Right atrium auricular region (tissue), 2 donors: ENCODE data around the gene DUSP12. TPM values are rescaled to one million over a fixed set of nuclear protein-coding genes. Genes with fewer than 3 reads are reported as not detected.
A peak's percentile ranks its signal among the peaks of the same experiment; 100 is the strongest.

ENCODE experiments used
- DNase-seq: peaks from one replicate; pipeline ENCODE4 v3.0.0-alpha.2; 2019; ENCODE audit warnings: low spot score
- H3K27ac ChIP-seq, 2 donors: fragments of 200-600 bp; sonication (generic); 1 replicate in 1 of 2; 2 replicates in 1 of 2; pipeline ENCODE4 v1.5.1; 2016 to 2019
- H3K27me3 ChIP-seq, 2 donors: fragments of 200-600 bp; sonication (generic); one replicate each; pipeline versions ENCODE4 v1.5.1 to v1.6.0; 2017 to 2019
- H3K36me3 ChIP-seq: fragments of 200-600 bp; sonication (generic); one replicate; pipeline ENCODE4 v1.5.1; 2016
- H3K4me1 ChIP-seq, 2 donors: fragments of 200-600 bp; sonication (generic); one replicate each; pipeline versions ENCODE4 v1.5.1 to v1.6.0; 2017 to 2019
- H3K4me3 ChIP-seq, 2 donors: fragments of 200-600 bp; sonication (generic); 1 replicate in 1 of 2; 2 replicates in 1 of 2; pipeline ENCODE4 v1.5.1; 2017 to 2019; ENCODE audit warnings: mild to moderate bottlenecking in 1 of 2, moderate library complexity in 1 of 2
- H3K9me3 ChIP-seq, 2 donors: fragments of 200-600 bp; sonication (generic); one replicate each; pipeline ENCODE4 v1.5.1; 2019
- total RNA-seq, 2 donors: library from RNA; depleted of rRNA; stranded (reverse); fragments of >200 nt; gene quantifications; one replicate each; pipeline ENCODE4 v1.1.0, GENCODE V29; 2016
- TF ChIP-seq, protein P1 (sequence below), 2 donors: fragments of 200-600 bp; sonication (generic); IDR thresholded peaks; one replicate each; pipeline ENCODE4 v1.5.1; 2019; ENCODE audit warnings: antibody characterized with exemption in 2 of 2

Gene DUSP12
- total RNA-seq, 2 donors from 2014 or later = 10.4 to 11.0 TPM

DNA sequence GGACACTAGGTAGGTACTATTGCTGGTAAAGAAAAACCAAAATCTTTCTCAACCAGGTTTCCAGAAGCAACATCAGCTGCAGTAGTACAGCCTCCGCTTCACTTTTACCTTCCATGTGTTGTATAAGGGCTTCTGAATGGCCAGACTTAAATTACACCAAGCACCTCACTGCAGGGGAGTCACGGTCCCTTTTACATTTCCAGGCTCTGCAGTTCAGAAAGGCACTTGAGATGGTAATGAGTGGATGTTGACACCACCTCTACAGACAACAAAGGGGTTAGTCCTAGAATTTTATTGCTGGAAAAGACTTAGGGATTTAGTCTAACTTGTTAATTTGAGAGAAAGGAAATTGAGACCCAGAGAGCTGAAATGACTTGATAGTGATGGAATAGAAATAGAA lies 12.0 kb upstream of the DUSP12 start:
- Histone ChIP-seq H3K9me3 (no peaks in the 10 kb centered on the region), H3K27ac (no peak overlapping the region), H3K4me3 (no peak overlapping the region), H3K36me3 (no peaks in the 10 kb centered on the region), H3K4me1 (no peaks in the 10 kb centered on the region), H3K27me3 (no peaks in the 10 kb centered on the region)
- TF ChIP-seq, protein P1, sequence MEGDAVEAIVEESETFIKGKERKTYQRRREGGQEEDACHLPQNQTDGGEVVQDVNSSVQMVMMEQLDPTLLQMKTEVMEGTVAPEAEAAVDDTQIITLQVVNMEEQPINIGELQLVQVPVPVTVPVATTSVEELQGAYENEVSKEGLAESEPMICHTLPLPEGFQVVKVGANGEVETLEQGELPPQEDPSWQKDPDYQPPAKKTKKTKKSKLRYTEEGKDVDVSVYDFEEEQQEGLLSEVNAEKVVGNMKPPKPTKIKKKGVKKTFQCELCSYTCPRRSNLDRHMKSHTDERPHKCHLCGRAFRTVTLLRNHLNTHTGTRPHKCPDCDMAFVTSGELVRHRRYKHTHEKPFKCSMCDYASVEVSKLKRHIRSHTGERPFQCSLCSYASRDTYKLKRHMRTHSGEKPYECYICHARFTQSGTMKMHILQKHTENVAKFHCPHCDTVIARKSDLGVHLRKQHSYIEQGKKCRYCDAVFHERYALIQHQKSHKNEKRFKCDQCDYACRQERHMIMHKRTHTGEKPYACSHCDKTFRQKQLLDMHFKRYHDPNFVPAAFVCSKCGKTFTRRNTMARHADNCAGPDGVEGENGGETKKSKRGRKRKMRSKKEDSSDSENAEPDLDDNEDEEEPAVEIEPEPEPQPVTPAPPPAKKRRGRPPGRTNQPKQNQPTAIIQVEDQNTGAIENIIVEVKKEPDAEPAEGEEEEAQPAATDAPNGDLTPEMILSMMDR (IDR thresholded peaks at IDR 0.05) = no peak
- DNase-seq = no peak

DNA sequence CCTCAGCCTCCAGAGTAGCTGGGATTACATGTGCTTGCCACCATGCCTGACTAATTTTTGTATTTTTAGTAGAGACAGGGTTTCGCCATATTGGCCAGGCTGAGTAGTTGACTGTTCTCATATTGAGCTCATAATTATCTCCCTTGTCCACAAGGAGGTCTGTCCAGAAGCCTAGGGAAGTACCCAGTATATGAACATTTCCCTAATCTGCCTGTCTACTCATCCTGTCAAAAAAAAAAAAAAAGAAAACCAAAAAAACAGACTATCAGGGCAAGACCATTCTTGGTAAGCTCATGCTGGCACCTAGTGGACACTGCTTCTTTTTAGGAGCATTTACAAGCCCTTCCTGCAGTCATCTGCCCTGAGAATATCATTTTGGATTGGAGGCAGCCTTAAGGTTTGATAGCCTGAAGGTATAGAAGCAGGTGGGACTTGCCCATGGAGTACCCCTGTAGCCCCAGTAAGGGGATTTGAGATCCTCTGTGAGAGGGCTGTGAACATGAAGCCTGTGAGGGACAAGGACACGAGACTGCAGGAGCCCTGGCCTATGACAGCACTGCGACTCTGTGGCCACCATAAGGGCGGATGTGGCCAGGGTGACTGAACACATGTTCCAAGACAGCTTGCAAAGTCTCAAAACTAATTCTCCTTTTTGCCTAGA lies 10.8 kb upstream of the DUSP12 start:
- Histone ChIP-seq H3K9me3 (no peaks in the 10 kb centered on the region), H3K4me3 (no peak overlapping the region), H3K27ac (peak overlapping the region in 1 of 2 donors; percentile 3), H3K36me3 (no peaks in the 10 kb centered on the region), H3K4me1 (no peaks in the 10 kb centered on the region), H3K27me3 (no peaks in the 10 kb centered on the region)
- DNase-seq = peak; percentile 69
- TF ChIP-seq, protein P1 (IDR thresholded peaks at IDR 0.05) = peak in 1 of 2 donors; percentile 45

DNA sequence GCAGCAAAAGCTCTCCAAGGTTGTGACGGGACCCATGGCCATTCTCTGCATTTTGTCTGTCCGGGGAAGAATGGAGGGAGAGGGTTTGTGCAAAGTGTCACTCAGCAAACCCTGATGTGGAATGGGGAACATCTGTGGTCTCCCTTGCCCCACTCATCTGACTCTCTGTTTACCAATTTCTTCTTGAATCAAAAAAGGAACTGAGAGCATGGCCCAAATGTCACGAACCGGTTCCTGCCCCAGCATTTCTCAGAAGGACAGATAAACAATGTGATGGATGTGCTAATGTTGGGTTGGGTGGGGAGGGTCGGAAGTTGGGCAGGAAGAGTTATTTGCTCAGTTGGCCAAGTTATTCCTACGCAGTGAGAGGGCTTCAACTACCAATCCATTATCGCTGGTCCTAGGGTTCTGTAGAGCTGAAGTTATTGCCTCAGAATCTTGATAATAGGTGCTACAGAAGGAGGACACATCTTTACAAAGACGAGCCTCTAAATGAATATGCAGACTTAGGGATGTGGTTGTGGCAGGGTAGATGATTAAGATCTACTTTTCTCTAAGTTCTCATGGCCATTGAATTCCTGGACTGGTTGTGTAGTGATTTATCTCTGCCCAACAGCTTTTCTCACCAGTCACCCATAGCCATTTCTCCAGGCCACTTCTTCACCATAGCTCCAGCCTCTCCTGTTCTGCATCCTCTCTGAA lies 9.6 kb upstream of the DUSP12 start:
- H3K27ac ChIP-seq = peak overlapping the region in 1 of 2 donors; percentile 3
- DNase-seq = peak; percentile 61
- TF ChIP-seq, protein P1 (IDR thresholded peaks at IDR 0.05) = no peak

DNA sequence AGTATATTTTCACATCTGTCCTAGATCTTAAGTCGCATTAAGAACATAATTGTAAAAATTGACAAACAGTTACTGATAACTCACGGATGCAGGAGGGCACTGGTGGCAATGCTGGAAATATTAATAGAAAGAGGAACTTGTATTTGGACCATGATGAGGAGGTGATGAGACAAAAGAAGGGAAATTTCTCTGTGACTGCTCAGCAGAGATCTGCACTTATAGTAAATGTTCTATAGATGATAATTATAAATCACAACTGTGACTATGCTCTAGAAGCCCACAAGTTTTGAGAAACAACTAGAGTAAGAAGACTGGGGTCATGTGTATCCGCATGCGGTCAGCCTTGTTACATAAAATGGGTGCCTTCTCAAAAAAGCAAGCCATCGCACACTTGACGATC lies 8.7 kb upstream of the DUSP12 start:
- H3K36me3 ChIP-seq = no peaks in the 10 kb centered on the region
- H3K4me3 ChIP-seq = no peak overlapping the region
- no peaks in the 10 kb centered on the region for H3K4me1 ChIP-seq
- H3K9me3 ChIP-seq = no peaks in the 10 kb centered on the region
- TF ChIP-seq, protein P1 (IDR thresholded peaks at IDR 0.05) = no peak
- no peaks in the 10 kb centered on the region for H3K27me3 ChIP-seq
- no peak overlapping the region for H3K27ac ChIP-seq
- no peak for DNase-seq

More for the DNA sequence above, 9.6 kb upstream of the DUSP12 start:
- H3K27me3 ChIP-seq = no peaks in the 10 kb centered on the region
- H3K9me3 ChIP-seq = no peaks in the 10 kb centered on the region
- H3K4me3 ChIP-seq = no peak overlapping the region
- no peaks in the 10 kb centered on the region for H3K36me3 ChIP-seq
- no peaks in the 10 kb centered on the region for H3K4me1 ChIP-seq

DNA sequence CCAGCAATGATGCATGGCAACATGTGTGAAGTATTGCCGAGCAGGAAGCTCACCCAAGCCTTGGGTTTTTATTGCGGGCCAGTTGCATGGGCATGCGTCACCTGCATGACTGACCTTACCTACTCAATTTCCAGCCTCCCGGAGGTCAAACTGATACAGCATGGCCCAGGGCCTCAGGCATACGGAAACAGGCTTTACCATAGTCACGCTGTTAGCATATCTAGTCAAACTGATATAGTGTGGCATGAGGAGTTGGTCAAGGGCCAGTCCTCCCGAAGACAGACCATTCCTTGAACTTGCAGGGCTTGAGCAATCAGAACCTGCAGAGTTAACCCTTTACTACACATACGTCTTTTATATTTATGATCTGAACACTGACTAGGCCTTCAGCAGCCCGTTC lies 6.4 kb upstream of the DUSP12 start:
- TF ChIP-seq, protein P1 (IDR thresholded peaks at IDR 0.05) = no peak
- Histone ChIP-seq H3K27me3 (no peaks in the 10 kb centered on the region), H3K4me1 (no peaks in the 10 kb centered on the region), H3K36me3 (no peaks in the 10 kb centered on the region), H3K4me3 (no peak overlapping the region), H3K9me3 (no peaks in the 10 kb centered on the region), H3K27ac (no peak overlapping the region)
- no peak for DNase-seq
